Right lung (tissue), 5 donors: ENCODE data around the gene OTUB2. TPM values are rescaled to one million over a fixed set of nuclear protein-coding genes. Genes with fewer than 3 reads are reported as not detected.

Experiments used
- DNase-seq, 2 donors: peaks; one replicate each; pipeline ENCODE4 v3.0.0-alpha.2; 2013
- polyA plus RNA-seq, 5 donors: library from polyadenylated mRNA; unstranded; fragments of 120-200 nt; gene quantifications; one replicate each; pipeline versions ENCODE4 v1.2.1 to v1.2.3, GENCODE V29; 2013; ENCODE audit warnings: inconsistent platforms in 1 of 5, low replicate concordance in 1 of 5; ENCODE audit not compliant: insufficient read length in 5 of 5, insufficient read depth in 1 of 5

The OTUB2 gene
- polyA plus RNA-seq, 5 donors: 3.3 to 4.3 (median 3.6) TPM

DNA sequence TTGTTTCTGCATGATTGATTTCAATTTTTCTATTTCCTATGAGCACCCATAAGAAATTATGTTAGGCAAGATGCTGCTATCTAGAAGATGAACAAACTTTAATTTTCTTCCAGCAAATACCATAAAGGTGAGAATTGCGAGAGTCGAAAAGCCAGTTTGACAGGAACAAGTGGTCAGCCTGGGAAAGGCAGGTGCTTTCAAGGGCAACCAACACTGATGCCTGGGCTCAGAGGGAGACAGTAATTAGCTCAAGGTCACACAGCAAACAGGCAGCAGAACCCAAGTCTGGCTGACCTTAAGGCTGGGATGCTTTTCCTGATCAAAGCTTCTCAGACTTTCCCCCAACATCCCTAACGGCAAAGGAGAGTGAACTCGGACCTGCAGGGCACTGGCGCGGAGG is 6.8 kb upstream of the OTUB2 start:
- no peak for DNase-seq

DNA sequence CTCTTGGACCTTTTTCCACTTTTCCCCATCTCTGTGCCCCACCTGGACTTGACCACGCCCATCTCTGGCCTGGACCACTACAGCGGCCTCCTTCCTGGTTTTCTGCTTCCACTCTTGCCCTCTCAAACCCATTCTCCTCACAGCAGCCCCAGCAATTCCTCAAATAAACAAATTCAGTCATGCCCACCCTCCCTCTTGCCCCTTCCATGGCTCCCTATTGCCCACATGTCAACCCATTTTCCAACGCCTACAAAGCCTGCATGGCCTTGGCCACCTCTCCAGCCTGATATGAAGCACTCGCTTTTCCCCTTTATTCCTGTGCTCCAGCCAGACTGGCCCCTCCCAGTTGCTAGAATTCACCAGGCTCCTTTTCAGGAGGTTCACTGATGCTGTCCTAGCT is 5.9 kb upstream of the OTUB2 start:
- DNase-seq: no peak

DNA sequence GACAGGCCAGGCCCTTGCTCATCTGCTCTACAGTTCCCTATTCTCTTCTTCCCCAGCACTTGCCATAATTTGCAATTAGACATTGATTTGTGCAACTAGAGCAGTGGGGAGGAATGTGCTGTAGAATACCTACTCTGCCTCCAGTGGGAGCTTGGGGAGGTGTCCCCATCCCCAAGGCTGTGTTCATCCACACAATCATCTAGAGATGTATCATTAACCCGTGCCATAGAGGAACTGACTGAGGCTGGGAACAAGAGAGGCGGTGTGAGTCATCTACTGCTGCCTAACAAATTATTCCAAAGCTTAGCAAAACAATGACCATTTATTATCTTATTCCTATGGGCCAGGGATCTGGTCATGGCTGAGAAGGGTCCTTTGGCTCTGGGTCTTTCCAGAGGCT is 5.1 kb upstream of the OTUB2 start:
- no peak for DNase-seq

DNA sequence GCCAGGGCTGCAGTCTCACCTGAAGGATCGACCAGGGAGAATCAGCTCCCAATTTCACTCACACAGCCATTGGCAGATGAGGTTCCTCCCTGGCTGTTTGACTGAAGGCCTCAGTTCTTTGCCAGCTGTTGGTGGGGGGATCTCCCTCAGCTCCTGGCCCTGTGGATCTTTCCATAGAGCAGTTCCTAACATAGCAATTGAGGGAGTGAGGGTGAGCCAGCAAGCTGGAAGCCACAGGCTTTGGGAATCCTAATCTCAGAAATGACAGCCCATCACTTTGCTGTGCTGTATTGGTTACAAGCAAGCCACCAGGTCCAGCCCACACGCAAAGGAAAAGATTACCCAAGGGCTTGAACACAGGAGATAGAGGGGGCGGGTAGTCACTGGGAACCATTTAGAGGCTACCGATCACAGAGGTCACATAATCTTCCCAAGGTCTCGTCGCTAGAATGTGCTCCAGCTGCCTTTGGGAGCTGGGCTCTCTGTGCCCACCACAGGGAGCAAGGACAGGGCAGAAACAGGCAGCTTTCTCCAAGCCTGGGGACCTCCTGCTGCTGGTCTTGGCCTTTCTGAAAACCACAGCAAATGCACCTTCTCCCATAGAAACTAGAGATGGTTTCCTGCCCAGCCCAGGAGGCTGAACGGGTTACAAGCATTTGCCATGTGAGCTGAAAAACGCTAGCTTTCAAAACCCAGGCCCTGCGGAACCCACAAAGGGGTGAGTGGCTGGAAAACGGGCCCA is 4.6 kb upstream of the OTUB2 start:
- DNase-seq: no peak

DNA sequence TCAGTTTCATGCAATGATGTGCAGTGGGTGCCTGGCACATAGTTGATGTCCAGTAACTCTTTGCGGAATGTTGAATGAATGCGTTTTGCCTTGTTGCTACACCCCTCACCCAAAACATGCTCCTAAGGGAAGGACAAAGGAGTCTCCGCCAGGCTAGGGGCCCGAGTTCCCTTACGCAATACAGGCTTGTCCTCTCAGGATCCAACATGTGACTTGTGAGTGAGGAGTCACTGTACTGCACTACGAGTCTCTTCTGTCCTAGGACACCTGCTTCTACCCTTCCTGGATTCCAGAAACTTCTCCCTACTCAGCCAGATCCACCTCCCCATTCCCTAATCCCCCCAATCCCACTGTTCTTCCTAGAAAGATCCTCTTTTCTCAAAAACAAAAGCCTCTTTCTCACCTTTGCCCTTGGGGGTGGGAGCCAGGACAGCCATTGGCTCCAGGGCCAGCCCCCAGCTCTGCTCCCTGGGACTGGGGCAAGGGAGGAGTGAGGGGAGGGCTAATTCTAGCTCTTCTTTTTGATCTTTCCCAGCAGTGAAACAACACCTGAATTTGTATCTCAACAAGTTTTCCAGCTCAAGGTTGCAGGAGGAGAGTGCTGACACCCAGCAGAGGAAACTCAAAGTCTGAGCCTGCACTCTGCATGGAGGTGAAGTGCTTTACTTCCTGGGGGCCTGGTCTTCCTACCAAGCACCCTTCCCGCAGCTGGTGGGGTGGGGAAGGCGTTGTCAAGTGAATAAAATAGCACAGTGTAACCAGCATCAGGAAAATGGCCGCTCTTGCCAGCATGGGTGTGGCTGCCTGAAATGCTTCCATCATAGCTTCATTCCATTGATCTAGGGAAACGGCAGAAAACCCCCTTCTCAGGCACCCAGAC is 3.4 kb upstream of the OTUB2 start:
- no peak for DNase-seq

DNA sequence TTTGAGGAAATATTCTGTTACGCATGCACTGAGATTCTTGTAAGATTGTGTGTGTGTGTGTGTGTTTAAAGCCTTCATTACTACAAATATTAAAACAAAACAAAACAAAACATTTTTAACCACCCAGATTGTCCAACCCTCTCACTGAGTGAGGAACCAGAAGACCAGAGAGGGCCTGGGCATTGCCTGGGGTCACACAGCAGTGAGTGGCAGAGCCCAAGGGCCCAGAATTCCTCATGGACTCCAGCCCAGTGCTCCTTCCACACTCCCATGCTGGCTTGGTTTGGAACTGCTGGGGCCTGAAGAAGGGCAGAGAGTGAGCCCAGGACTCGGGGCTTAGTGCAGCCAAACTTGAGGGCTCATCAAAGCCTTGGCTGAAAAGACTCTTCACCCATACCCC is 1.6 kb upstream of the OTUB2 start:
- no peak for DNase-seq

DNA sequence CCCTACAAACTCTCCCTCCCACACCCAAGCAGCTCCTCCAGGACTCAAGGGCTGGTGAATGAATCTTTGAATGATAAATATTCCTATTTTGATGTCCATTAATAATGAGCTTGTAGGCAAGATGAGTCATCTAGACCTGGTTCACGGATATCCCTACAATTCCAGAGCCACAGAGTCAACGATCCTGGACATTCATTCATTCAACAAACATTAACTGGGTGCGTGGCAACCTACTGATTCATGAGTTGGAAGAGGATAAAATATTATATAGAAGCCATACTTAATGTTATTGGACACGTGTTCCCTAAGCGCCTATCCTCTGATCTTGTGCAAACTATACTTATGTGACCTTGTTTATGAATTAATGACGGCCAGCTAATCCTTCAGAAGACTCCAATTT is 420 bp upstream of the OTUB2 start:
- DNase-seq: no peak

DNA sequence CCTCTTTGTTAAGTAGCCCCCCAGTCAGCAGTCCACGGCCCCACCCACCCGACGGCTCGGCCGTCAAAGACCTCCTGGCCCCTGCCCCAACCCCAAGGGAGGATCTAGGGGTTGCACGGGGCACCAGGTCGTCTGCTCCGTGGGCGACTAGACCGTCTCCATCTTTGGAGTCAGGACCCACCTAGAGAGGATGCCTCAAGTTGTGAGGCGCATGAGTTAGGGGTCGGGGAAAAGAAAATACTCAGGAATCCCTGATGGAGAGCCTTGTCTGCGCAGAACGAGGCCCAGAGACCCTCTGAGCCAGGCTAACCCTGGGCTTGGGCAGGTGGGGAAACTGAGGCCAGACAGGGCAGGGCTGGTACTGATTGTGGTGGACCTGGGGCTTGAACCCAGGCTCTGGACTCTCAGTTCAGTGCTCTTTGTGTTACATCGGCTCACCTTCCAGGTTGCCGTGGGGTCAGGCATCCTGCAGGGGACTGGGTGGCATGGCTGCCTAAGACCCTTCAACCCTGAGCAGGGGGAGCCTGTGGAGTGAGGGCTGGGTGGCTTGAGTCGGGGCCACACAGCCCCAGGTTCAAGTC is 839 bp downstream of the OTUB2 start:
- DNase-seq: no peak

DNA sequence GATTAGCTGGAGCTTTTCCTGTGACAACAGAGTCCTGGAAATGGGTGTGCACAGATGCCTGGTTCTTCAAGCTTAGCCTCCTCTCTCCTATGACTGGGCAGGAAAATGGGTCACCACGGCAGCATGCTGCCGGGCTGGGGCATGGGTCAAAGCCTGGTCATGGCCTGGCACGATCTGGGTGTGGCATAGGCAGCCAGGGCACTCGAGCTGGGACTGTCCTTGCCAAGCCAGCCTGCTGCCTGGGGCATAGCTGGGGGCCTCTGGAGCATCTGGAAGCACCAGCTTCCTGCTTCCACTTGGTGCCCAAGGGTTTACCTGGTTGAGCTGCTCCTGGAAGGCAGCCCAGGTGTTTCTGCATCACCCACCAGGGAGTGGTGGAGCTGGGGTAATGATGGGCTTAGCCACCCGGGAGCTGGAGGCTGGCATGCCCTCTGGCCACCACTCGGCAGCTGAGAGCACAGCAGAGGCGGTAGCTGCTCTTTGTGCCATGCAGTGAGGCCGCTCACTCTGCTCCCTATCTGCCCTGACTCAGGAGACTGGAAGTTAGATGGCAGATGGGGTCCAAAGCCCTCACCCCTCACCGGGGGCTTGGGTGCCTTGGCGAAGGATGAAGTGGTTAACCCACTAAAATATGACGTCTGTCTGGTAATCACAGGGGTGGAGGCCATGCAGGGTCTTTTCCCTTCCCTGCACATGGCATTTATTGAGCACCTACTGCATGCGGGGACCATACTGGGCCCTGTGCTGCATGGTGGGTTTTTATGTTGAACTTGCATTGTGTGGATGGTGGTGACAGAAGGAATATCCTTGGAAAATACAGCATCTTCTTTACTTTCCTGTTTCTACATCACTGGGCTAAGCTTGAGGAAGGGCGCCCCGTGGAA is 1.7 kb downstream of the OTUB2 start:
- no peak for DNase-seq

DNA sequence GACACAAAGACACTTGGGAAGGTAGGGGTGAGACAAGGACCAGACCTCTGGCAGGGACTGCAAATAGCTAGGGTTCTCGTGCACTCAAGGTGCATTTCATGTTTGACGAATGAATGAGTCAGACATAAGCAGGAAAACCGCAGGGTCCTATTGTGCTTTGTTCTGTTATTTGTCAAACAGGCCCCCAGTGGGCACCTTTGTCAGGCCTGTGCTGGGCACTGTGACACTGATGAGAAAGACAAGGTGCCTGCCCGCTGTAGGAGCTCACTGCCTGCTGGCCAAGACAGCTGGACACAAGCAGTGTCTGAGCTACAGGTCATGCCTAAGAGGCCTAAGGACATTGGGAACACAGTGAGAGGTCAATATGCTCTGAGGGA is 2.3 kb downstream of the OTUB2 start:
- DNase-seq: no peak

DNA sequence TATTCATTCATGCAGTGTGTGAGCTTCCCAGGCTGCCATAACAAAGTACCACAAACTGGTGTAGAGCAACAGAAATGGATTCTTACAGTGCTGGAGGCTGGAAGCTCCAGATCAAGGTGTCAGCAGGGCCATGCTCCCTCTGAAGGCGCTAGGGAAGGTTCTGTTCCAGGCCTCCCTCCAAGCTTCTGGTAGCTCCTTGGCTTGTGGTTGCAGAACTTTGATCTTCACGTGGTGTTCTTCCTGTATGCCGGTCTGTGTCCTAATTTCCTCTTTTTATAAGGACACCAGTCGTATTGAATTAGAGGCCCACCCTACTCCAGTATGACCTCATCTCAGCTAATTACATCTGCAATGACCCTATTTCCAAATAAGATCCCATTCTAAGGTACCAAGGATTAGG is 3.1 kb downstream of the OTUB2 start:
- no peak for DNase-seq

DNA sequence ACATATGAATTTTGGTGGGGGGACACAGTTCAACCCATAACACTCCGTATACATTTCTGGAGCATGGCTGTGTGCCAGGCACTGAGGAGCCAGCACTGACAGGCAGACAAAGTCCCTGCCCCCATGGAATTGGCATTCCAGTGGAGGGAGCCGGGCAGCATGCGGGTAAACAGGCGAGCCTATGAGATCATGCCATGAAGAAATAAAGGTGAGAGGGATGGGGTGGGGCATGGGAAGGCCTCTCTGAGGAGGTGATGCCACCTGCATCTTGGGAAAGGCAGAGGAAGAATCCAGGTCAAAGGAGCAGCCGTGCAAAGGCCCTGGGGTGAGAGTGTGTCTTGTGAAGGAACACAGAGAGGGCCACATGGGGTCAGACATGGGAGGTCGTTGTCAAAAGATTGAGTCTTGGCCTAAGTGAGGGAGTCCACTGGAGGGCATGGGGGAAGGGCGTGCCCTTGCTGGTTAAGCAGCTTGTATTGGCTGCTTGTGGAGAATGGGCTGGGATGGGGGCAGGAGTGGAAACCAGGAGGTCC is 3.6 kb downstream of the OTUB2 start:
- no peak for DNase-seq

DNA sequence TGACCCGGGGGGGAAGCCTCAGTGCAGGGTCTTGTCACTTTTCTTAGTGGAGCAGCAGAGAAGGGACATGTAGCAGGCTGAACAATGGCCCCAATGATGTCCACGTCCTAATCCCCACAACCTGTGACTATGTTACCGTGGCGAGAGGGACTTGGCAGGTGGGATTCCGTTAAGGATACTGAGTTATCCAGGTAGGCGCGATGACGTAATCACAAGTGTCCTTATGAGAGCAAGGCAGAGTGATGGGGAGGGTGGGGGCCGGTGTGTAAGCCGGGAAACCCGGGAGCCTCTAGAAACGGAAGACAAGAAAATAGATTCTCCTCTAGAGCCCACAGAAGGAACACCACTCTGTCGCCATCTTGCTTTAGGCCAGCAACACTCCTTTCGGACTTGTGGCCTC is 4.4 kb downstream of the OTUB2 start:
- DNase-seq: no peak

DNA sequence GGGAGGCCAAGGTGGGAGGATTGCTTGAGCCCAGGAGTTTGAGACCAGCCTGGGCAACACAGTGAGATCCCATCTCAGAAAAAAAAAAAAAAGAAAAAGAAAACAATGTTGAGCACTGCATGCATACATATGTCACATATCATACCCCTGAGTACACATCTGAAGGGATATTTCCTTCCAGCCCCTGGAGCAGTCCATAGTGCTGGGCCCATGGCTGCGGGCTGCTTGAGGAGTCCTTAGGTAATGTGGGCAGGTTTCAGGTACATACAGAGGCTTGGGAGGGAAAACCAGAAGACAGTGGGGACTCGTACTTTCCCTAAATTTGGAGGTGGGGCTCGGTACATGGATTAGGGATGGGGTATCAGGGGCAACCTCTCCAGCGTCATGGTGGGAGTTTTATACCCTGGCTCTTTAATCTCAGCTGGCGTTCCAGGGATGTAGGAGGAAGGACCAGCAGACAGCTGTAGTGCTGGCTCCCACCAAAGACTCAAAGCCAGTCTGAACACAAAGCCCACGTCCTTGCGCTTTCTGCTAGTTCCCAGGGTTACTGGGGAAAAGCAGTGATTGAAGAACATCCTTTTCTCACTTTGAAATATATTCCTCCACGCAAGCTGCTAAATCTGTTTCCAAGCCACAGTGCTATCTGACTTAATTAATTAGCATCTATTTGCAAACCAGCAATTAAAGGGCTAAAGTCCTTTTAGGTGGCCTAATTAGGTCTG is 5.2 kb downstream of the OTUB2 start:
- no peak for DNase-seq

DNA sequence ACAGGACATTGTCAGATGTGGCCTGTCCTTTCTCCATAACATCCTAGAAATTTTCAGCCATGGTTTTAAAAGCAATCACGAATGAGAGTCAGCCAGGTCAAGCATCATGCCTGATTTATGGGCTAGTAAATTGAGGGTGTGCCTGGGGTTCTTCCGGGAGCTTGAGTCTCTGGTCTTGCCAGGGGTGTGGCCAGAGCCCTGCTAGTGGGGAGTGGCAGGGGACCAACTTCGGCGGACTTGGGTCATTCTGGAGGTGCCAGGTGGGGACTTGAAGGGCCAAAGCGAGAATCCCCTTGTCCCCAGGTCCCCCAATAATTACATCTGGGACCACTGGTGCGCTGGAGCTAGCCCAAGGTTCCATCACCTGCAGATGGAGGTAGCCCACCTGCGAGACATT is 5.7 kb downstream of the OTUB2 start:
- DNase-seq: no peak

DNA sequence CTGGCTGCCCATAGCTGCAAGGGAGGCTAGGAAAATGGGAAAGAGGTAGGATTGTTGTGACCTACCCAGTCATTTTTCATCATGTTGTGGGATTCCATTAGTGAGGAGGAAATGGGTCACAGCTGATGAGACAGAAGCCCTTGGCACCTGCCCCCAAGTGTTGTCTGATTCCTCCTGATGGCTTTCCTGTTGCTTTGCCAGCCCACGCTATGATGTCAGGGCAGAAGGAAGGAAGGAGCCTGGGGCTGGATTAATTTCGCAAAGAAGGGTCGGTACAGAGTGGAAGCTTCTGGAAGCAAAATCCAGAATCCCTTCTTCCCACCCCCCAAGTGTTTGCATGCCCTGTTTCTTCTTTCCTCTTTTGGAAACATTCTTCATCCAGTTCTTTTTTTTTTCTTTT is 8.7 kb downstream of the OTUB2 start:
- no peak for DNase-seq

DNA sequence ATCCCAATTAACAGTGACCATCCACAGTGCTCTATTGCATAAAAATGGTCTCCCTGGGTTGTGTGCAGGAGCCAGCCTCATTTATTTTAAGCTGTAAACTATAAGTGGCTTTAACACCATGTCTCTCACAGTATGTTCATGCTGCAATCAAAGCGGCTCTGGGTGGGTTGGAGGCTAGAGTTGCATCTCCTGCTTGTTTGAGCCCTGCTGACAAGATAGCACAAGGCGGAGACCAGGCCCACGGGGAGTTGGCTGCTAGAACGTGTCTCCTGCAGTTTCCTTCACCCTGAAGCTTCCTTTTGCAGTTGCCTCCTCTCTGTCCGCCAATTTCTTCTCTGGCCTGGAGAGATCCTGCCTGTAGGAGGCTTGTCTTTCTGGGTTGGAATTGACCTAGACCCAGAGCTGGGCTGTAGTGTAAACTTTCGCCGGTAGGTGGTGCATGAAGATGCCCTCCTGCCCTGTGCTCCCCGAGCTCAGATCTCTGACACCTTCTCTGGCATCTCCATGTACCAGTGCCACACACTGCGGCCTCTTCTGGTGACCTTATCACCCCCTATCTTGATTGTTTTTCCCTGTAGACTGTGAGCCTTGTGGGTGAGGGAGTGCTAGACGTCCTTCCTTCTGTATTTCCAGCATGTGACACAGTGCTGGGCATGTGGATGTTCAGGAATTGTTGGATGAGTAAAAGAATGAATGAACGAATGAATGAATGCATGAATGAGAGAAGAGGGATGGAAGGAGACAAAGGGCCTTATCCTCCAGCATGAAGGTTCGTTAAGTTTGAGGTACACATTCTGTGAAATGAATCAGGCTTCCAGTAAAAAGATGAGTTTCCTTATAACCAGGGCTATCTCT is 10.4 kb downstream of the OTUB2 start:
- DNase-seq: no peak

DNA sequence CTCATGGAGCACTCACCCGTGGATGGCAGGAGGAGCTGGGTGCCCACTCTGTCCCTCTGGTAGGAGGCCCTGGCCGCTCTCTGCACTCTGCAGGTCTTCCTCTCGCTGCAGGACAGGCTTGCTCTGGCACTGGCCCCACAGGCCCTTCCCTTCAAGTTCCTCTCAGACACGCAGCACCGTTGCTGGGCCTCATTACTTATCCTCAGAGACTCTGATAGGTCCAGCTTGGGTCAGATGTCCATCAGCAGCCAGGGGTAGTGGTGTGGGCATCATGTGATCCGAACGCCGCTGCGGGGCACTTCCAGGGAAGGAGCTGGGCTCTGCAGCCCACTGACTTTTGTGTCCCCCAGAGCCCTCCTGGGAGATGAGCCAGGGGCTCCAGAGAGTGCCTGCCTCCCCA is 11.8 kb downstream of the OTUB2 start:
- no peak for DNase-seq

DNA sequence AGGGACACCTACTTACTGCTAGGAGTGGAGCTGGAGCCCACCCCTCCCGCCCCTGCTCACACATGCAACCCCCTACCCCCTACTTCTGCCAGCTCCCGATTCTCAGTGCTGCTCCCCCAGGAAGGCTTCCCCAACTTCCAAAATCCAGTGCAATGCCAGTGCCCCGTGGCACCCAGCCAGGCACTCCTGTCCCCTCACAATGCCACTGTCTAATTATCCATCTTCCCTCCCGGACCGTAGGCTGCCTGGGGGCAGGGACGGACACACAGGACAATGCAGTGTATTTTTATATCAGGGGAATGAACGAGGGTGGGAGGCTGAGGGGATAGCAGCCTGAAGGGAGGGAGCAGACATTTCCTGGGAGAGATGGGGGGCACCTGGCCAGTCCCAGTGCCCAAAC is 12.4 kb downstream of the OTUB2 start:
- no peak for DNase-seq
